ENCODE data around the gene ORC3.

ORC3 gene

DNA sequence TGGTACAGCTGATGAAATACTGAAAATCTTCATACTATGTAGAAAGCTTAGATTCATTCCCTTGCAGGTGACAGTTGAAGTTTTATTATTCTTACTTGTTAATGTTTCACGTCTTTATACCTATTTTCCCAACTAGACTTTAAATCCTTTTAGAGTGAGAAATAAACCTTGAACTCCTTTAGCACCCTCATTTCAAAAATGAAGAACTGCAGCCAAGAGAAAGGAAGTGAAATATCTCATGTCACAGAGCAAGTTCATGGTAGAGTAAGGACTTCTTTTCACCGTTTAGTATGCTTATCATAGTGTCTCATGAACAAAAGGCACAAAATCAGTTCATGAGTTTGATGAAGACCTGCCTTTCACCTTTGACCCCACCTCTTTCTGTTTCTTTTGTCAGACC, 38.5 kb downstream of the ORC3 start:
- no peak overlapping the region for H3K27ac ChIP-seq (ENCODE audit: poor library complexity, severe bottlenecking)
- H3K4me1 ChIP-seq (ENCODE audit: insufficient read depth, poor library complexity, severe bottlenecking) = no peaks in the 10 kb centered on the region
- H3K9me3 ChIP-seq (ENCODE audit: severe bottlenecking) = no peaks in the 10 kb centered on the region
- no peak for DNase-seq (ENCODE audit: low spot score)
- TF ChIP-seq, protein P1, sequence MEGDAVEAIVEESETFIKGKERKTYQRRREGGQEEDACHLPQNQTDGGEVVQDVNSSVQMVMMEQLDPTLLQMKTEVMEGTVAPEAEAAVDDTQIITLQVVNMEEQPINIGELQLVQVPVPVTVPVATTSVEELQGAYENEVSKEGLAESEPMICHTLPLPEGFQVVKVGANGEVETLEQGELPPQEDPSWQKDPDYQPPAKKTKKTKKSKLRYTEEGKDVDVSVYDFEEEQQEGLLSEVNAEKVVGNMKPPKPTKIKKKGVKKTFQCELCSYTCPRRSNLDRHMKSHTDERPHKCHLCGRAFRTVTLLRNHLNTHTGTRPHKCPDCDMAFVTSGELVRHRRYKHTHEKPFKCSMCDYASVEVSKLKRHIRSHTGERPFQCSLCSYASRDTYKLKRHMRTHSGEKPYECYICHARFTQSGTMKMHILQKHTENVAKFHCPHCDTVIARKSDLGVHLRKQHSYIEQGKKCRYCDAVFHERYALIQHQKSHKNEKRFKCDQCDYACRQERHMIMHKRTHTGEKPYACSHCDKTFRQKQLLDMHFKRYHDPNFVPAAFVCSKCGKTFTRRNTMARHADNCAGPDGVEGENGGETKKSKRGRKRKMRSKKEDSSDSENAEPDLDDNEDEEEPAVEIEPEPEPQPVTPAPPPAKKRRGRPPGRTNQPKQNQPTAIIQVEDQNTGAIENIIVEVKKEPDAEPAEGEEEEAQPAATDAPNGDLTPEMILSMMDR (IDR thresholded peaks at IDR 0.05; ENCODE audit: poor library complexity, severe bottlenecking) = no peak
- H3K36me3 ChIP-seq (ENCODE audit: low read depth) = peaks cover 36% of the 10 kb centered on the region
- no peak overlapping the region for H3K4me3 ChIP-seq (ENCODE audit: severe bottlenecking)
- no peaks in the 10 kb centered on the region for H3K27me3 ChIP-seq (ENCODE audit: insufficient read depth, poor library complexity, severe bottlenecking)
- no peak for ATAC-seq (ENCODE audit: low read depth)

DNA sequence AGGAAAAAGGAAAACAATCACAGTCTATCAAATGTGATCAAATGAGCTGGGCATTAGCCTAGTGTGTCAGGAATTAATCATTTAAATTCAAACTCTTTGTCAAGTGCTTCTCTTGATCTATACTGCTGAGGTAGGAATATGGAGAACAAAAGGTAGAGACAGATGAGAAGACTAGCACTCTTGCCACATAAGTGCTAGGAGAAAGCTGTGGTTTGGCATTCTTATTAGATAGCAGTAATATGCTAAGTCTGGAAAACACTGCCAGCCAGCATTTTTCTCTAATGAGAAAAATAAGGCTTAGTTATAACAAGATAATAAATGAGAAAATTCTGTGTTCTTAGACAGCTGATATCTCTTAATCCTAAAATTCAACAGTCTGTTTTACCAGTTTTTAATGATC, 38.9 kb downstream of the ORC3 start:
- no peaks in the 10 kb centered on the region for H3K4me1 ChIP-seq (ENCODE audit: insufficient read depth, poor library complexity, severe bottlenecking)
- no peak for DNase-seq (ENCODE audit: low spot score)
- no peaks in the 10 kb centered on the region for H3K27me3 ChIP-seq (ENCODE audit: insufficient read depth, poor library complexity, severe bottlenecking)
- TF ChIP-seq, protein P1 (IDR thresholded peaks at IDR 0.05; ENCODE audit: poor library complexity, severe bottlenecking) = no peak
- H3K4me3 ChIP-seq (ENCODE audit: severe bottlenecking) = no peak overlapping the region
- H3K9me3 ChIP-seq (ENCODE audit: severe bottlenecking) = no peaks in the 10 kb centered on the region
- H3K36me3 ChIP-seq (ENCODE audit: low read depth) = peaks cover 39% of the 10 kb centered on the region
- ATAC-seq (ENCODE audit: low read depth) = no peak
- no peak overlapping the region for H3K27ac ChIP-seq (ENCODE audit: poor library complexity, severe bottlenecking)

DNA sequence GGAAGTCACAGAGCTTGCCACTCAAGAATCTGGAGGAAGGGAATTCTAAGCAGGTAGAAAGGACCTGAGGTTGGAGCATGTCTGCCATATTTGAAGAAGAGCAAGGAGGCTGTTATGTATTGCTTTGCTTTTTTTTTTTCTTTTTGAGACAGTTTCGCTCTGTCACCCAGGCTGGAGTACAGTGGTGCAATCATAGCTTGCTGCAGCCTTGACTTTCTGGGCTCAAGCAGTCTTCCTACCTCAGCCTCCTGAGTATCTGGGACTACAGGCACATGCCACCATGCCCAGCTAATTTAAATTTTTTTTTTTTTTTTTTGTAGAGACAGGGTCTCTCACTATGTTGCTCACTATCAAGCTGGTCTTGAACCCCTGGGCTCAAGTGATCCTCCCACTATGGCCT, 40.8 kb downstream of the ORC3 start:
- ATAC-seq (ENCODE audit: low read depth) = no peak
- Histone ChIP-seq H3K27ac (ENCODE audit: poor library complexity, severe bottlenecking) (no peak overlapping the region), H3K27me3 (ENCODE audit: insufficient read depth, poor library complexity, severe bottlenecking) (no peaks in the 10 kb centered on the region), H3K4me3 (ENCODE audit: severe bottlenecking) (no peak overlapping the region), H3K36me3 (ENCODE audit: low read depth) (peaks cover 37% of the 10 kb centered on the region), H3K9me3 (ENCODE audit: severe bottlenecking) (no peaks in the 10 kb centered on the region), H3K4me1 (ENCODE audit: insufficient read depth, poor library complexity, severe bottlenecking) (no peaks in the 10 kb centered on the region)
- TF ChIP-seq, protein P1 (IDR thresholded peaks at IDR 0.05; ENCODE audit: poor library complexity, severe bottlenecking) = no peak
- DNase-seq (ENCODE audit: low spot score) = no peak

DNA sequence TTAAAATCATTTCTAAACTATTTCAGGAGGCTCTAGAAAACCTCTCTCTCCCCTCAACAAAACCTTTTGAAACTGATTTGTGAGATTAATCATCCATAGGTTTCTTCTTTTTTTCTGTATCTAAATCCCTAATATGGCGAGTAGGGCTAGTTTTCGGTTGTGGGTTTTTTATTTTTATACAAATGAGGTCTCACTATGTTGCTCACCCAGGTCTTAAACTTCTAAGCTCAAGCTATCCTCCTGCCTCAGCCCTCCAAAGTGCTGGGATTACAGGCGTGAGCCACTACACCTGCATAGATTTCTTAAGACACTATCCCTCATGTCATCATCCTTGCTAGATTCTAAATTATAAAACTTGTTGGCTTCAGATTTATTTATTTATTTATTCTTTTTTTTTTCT, 43.9 kb downstream of the ORC3 start:
- DNase-seq (ENCODE audit: low spot score) = no peak
- Histone ChIP-seq H3K27ac (ENCODE audit: poor library complexity, severe bottlenecking) (no peak overlapping the region), H3K36me3 (ENCODE audit: low read depth) (peaks cover 50% of the 10 kb centered on the region), H3K27me3 (ENCODE audit: insufficient read depth, poor library complexity, severe bottlenecking) (no peaks in the 10 kb centered on the region), H3K9me3 (ENCODE audit: severe bottlenecking) (no peaks in the 10 kb centered on the region), H3K4me1 (ENCODE audit: insufficient read depth, poor library complexity, severe bottlenecking) (no peaks in the 10 kb centered on the region), H3K4me3 (ENCODE audit: severe bottlenecking) (no peak overlapping the region)
- TF ChIP-seq, protein P1 (IDR thresholded peaks at IDR 0.05; ENCODE audit: poor library complexity, severe bottlenecking) = no peak
- no peak for ATAC-seq (ENCODE audit: low read depth)

DNA sequence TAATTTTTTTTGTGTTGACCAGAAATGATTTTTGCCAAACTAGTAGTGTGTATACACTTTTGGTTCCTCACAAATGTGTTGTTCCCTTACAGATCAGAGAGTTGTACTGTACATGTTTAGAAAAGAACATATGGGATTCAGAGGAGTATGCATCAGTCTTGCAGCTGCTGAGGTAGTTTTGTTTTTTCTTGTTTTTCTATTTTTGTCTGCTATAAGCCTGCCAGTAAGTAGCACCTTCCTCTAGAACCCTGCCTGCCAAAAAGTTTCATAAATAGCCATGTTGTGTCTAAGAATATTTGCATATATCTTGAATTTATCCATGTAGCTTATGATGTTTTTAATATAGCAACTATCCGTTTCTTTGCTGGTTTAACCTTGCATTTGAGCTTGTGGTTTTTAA, 46.4 kb downstream of the ORC3 start:
- Histone ChIP-seq H3K27ac (ENCODE audit: poor library complexity, severe bottlenecking) (no peak overlapping the region), H3K4me3 (ENCODE audit: severe bottlenecking) (no peak overlapping the region), H3K27me3 (ENCODE audit: insufficient read depth, poor library complexity, severe bottlenecking) (no peaks in the 10 kb centered on the region), H3K4me1 (ENCODE audit: insufficient read depth, poor library complexity, severe bottlenecking) (no peaks in the 10 kb centered on the region), H3K36me3 (ENCODE audit: low read depth) (peaks cover 50% of the 10 kb centered on the region), H3K9me3 (ENCODE audit: severe bottlenecking) (no peaks in the 10 kb centered on the region)
- TF ChIP-seq, protein P1 (IDR thresholded peaks at IDR 0.05; ENCODE audit: poor library complexity, severe bottlenecking) = no peak
- DNase-seq (ENCODE audit: low spot score) (no peak), ATAC-seq (ENCODE audit: low read depth) (no peak)
